Midbrain (tissue), 1 donor: ENCODE measurements around the gene KAT7.

Experiments
- DNase-seq: peaks from one replicate; lab custom pipeline; 2025; lab: John Stamatoyannopoulos, UW

Gene KAT7

DNA sequence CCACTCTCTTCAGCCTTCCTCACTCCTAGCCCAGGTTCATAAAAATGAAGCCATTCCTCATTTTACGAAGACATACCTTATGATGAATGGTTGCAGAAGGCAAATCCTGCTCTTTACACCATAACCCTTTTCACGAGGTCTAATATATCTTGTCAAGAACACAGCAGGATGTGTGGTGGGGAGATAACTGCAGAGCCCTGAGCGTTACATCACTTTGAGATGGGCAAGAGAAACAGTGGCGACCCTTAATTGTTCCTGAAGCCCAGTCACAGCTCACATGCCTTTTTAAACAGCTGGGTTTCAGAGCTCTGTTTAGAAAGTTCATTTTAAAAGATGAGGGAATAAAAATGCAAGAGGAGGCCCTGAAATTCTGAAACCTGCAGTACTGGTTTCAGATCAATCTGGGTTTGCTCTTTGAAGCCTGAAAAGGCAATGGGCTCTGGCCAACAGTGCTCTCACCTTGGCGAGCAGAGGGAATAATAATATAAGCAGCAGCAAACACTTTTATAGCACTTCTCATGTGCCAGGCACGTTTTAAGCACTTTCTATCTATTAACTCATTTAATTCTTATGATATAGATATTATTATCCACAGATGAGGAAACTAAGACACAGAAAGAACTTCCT lies 27.4 kb upstream of the KAT7 start:
- DNase-seq = no peak

DNA sequence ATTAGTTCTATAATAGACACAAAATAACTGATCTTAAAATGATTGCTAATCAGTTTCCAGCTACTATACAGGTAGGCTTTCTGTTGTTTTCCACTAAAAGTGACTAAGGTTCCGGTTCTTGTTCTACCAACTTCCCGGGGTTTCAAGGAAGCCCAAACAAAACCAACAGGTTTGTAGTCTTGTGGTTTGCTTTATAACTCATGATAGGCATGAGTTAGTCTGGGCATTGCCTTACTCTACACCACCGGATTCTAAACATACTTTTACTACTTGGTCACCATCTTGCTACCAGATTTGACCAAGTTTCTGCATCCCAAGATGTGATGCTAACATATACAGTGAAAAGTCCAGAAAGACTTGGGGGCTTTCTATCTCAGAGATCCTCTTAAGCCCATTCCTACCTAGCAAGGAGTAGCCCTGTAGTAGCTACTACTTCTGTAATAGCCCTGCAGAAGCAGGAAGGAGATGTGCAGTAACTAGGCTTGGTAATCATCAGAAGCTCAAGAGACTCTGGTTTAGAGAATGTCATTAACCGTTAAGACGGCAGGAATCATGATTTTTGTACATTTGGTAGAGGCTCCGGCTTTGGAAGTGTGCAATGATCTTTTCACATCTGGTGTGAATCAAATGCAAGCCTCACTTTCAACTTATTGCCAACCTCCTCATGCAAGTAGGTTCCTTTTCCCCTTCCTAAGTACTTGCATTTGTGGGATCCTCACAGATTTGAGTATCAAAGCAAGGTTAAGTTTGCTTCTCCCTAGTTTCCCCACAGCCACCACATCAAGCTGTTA lies 26.1 kb upstream of the KAT7 start:
- DNase-seq = no peak

- DNase-seq = peak; percentile 96
Observed at GRCh38 chr17:49763735-49764558, 24.5 kb upstream of the KAT7 start, which contains the start of gene FAM117A. TSS of gene FAM117A (minus strand) at chr17:49764131. CDS start at chr17:49764087, 44 bp downstream.

DNA sequence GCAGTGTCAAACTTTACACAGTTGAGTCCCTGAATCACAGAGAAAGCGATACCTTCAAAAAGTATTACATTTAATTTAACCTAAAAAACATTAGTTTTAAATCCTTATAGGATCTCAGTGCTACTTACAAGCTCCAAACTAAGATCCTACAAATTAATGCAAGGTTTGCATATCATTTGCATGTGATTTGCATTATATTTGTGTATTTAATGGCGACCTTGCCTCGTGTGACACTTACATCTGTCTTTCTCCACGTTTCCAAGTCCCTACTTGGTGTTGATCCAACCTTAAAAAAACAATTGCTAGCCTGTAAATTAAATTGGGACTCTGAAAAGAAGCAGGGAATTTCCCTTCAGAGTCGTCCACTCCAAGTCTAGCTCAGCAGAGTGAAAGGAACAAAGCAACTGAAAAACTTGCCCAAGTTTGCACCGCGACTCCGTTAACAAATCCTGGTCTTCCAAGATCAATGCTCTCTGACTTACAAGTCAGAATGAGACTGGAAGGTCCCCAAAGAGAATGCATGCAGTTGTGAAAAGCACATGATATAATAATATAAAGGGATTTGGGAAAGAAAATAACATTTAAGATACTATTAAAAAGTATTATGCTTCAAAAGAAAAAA lies 23.8 kb upstream of the KAT7 start:
- no peak for DNase-seq

- no peak for DNase-seq
Observed at GRCh38 chr17:49766918-49767530, 21.5 kb upstream of the KAT7 start.

DNA sequence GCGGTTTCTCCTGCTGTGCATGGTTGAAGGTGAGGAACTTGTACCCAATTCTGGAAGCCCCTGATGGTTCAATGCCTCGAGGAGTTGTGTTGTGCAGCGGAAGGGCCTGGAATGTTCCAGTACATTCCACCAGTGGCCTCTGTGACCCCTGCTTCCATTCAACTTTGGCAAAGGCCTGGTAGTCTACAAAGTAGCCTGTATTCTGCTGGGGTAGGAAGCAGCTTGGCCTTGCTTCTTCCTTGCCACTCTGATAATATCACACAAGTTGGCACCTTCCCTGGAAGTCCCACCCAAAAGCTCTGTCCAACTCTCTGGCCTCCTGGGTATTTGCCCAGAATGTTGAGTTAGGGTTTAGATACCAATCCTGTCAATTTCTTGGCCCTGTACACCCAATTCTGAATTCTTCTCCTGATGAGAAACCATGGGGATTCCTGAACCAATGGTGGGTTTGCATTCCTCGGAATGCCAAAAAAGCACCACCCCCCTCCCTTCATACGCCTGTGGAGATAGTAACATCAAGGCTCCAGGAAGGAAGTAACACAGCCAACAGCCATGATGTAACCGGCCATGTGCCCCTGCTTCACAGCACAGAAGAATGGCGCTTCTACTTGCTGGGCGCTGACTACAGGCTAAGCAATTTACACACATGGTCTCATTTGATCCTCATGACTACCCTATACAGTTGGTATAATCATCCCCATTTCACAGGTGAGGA lies 12.8 kb upstream of the KAT7 start:
- no peak for DNase-seq

DNA sequence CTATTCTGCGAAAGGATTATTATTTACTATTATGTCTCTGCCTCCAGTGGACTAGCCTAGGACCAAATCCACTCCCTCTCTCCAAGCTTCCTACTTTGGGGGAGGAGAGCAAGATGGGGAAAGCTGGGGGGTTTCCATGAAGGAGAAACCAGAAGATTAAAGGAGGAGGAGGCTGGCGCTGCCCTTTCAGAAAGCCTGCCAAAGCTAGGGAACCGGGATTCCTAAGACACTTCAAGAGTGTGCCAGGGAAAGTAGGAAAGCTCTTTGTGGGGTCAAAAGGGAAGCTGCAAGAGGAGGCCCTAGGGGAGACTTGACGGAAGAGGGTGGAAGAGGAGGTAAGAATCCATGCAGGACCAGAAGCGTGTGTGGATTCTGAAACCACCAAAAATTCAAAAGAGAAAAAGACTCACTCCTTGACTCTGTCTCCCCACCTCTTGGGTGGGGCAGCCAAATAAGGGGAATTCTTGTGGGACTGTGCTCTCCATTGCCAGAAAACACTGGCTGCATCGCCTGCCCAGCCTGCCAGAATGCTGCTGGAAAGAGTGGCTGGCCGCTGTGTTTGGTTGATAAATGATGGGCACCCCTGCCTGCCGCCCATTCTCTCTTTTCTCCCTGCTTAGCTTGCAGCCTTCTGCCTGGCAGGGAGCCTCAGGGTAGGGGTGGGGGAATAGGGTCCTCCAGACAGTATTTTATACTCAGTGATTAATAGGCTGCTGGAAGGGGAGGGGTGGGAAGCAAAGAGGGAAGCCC lies 11.8 kb upstream of the KAT7 start:
- DNase-seq = no peak

- no peak for DNase-seq
Observed at GRCh38 chr17:49777563-49777962, 10.9 kb upstream of the KAT7 start.

- no peak for DNase-seq
Observed at GRCh38 chr17:49779156-49779738, 9.2 kb upstream of the KAT7 start.

- peak; percentile 41 for DNase-seq
Observed at GRCh38 chr17:49779739-49780231, 8.7 kb upstream of the KAT7 start.

DNA sequence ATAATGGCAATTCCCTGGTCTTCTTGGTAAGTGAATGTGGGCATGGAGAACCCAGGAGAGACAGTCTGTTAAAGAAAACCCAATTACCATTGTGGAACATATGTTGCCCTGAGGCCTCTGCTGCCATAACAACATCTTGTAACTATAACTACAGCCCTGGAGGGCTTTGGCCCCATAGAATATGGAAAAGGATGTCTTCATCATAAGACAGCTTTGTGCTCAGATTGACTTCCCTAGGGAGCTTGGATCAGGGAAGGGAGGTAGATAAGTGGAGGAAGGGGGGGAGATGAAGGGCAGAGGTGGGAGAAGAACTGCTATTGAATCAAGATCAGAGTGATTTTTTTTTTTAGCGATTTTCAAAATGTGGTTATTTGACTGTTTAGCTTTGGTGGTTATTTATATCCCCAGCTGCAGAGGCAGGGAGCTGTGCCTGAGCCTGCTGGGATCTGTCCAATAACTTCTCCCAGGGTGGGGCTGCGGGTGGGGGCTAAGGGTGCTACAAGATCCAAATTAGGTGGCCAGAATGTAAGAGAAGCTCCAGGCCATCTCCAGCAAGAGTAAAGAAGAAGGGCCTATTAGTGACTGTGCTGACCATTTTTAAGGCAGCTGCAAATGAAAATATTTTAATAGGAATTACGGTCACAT lies 5.3 kb upstream of the KAT7 start:
- DNase-seq = no peak

DNA sequence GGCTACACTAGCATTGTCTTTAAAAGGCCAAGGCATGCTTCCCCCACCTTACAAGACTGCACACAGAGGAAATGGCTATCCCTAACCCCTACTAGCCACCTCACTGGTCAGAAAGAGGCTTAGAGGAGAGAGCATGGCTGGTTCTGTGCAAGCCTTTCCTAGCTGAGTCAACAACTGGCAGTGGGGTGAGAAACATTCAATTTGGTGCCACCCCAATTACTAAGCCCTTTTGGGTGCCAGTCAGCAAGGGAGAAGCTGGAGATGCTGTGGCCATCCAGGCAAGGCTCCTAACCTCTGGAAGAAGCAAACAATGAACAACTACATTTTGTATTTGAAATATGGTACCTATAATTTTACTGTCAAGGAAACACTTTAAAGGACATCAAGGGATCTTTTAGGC lies 4.7 kb upstream of the KAT7 start:
- no peak for DNase-seq

DNA sequence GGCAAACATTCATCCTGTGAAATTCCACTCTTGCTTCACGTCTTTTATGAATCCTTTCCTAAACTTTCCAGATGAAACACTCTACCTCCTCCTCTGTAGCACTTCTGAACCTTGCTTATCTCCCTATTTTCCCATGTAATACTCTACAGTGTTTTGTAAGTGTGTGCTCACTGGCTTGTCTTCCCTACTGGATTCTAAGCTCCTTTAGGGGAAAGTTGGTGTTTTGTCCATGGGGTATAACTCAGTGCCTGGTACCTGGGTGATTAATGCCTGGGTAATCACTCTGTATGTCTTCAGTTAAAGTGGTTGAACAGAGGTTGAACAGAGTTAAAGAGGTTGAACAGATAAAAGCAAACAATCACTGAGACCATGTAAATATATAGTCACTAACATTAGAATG lies 3.8 kb upstream of the KAT7 start:
- no peak for DNase-seq

GRCh38 chr17:49787884-49788477 lies 500 bp upstream of the KAT7 start:
- peak; percentile 30 for DNase-seq

- no peak for DNase-seq
Observed at GRCh38 chr17:49789243-49789578, 730 bp downstream of the KAT7 start.

DNA sequence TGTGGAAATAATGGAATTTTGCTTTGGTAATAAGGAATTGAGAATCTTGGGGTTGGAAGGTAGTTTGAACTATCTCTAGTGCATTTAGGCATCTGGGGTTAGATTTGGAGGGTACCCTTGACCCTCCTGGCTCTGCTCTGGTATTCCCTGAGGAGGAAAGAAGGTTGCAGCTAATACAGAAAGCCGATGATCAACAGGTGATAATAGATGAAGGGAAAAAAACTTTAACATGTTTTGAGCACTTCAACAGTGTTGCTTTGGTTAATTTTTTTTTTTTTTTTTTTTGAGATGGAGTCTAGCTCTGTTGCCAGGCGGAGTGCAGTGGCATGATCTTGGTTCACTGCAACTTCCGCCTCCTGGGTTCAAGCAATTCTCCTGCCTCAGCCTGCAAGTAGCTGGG lies 4.8 kb downstream of the KAT7 start:
- no peak for DNase-seq

- no peak for DNase-seq
Observed at GRCh38 chr17:49795372-49795771, 6.9 kb downstream of the KAT7 start.

DNA sequence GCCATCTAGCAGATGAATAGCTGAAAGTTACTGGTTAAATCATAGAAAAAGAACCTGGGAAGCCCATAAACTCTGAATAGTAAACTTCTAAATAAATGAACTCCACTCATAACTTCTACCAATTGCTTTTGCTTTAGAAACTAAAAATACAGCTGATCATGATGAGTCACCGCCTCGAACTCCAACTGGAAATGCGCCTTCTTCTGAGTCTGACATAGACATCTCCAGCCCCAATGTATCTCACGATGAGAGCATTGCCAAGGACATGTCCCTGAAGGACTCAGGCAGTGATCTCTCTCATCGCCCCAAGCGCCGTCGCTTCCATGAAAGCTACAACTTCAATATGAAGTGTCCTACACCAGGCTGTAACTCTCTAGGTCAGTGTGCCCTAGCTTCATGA lies 9.7 kb downstream of the KAT7 start:
- DNase-seq = no peak

DNA sequence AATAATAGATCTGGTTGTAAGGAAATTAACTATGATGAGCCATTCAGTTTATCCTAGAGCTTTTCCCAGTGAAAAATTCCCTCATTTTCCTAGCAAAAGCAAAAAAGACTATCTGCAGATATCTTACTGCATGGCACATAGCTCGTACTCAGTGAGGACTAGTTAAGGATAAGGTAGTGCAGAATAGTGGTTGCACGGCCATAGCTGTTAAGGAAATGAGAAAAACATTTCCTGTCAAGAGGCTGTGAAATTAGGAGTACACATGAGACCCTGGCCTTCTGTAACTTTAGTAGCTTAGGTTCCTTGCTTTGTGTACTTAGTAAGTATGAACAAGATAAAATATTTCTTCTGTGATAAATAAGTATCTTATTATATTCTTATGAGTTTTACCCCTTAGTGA lies 10.3 kb downstream of the KAT7 start:
- no peak for DNase-seq
